ENCODE data around the gene ALDH1A2.

DNA sequence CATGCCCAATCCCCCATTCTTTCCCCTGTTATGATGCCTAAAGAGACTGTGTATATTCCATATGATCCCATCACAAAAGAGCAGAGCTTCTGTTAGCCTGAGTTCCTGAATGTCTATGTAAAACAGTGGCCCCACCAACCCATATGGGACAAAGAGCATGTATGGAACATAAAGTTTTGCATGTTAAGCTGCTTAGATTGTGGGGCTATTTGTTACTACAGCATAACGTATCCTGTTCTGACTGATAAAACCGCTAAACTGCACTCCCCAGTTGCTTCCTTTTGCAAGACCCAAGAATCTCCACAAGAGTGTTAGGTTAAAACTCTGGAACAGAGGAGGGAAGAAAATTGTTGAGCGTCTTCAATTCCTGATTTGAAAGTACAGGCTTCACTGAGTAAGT, 154.8 kb downstream of the ALDH1A2 start:
- TF ChIP-seq, protein P1, sequence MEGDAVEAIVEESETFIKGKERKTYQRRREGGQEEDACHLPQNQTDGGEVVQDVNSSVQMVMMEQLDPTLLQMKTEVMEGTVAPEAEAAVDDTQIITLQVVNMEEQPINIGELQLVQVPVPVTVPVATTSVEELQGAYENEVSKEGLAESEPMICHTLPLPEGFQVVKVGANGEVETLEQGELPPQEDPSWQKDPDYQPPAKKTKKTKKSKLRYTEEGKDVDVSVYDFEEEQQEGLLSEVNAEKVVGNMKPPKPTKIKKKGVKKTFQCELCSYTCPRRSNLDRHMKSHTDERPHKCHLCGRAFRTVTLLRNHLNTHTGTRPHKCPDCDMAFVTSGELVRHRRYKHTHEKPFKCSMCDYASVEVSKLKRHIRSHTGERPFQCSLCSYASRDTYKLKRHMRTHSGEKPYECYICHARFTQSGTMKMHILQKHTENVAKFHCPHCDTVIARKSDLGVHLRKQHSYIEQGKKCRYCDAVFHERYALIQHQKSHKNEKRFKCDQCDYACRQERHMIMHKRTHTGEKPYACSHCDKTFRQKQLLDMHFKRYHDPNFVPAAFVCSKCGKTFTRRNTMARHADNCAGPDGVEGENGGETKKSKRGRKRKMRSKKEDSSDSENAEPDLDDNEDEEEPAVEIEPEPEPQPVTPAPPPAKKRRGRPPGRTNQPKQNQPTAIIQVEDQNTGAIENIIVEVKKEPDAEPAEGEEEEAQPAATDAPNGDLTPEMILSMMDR (IDR thresholded peaks at IDR 0.05), result no peak
- TF ChIP-seq POLR2A (IDR thresholded peaks at IDR 0.05), result no peak
